ENCODE results near the gene SLC6A17.

SLC6A17 gene

GRCh38 chr1:110135666-110136065, 14.6 kb upstream of the SLC6A17 start:
- no peak for DNase-seq

- no peak for DNase-seq
These were observed 13.4 kb upstream of the SLC6A17 start for GRCh38 chr1:110136911-110137310.

GRCh38 chr1:110138956-110139355, 11.3 kb upstream of the SLC6A17 start:
- DNase-seq: no peak

- DNase-seq: no peak
These were observed 5.9 kb upstream of the SLC6A17 start for GRCh38 chr1:110144366-110144765.

- DNase-seq: peak; percentile 21
These were observed 1.3 kb upstream of the SLC6A17 start for GRCh38 chr1:110148961-110149360.

- DNase-seq: no peak
These were observed 928 bp downstream of the SLC6A17 start for GRCh38 chr1:110151175-110151669.

- DNase-seq: no peak
These were observed 2.0 kb downstream of the SLC6A17 start for GRCh38 chr1:110152133-110152785.

- DNase-seq: no peak
These were observed 3.2 kb downstream of the SLC6A17 start for GRCh38 chr1:110153407-110153950.

GRCh38 chr1:110155878-110156522, 5.7 kb downstream of the SLC6A17 start:
- DNase-seq: peak; percentile 40

GRCh38 chr1:110158261-110158660, 8.0 kb downstream of the SLC6A17 start:
- no peak for DNase-seq

GRCh38 chr1:110159168-110159567, 8.9 kb downstream of the SLC6A17 start:
- DNase-seq: no peak

GRCh38 chr1:110160538-110161100, 10.3 kb downstream of the SLC6A17 start:
- DNase-seq: no peak

- no peak for DNase-seq
These were observed 10.9 kb downstream of the SLC6A17 start for GRCh38 chr1:110161165-110161564.

- no peak for DNase-seq
These were observed 11.6 kb downstream of the SLC6A17 start for GRCh38 chr1:110161849-110162248.

- DNase-seq: no peak
These were observed 13.3 kb downstream of the SLC6A17 start for GRCh38 chr1:110163591-110163990.

- DNase-seq: no peak
These were observed 14.5 kb downstream of the SLC6A17 start for GRCh38 chr1:110164725-110165350.

GRCh38 chr1:110165761-110166231, 15.5 kb downstream of the SLC6A17 start:
- DNase-seq: no peak

GRCh38 chr1:110166861-110167260, 16.6 kb downstream of the SLC6A17 start:
- no peak for DNase-seq

- DNase-seq: no peak
These were observed 20.8 kb downstream of the SLC6A17 start for GRCh38 chr1:110170766-110171733.

- DNase-seq: no peak
These were observed 21.7 kb downstream of the SLC6A17 start for GRCh38 chr1:110172001-110172400.

- DNase-seq: no peak
These were observed 23.3 kb downstream of the SLC6A17 start for GRCh38 chr1:110173466-110174105.

- DNase-seq: no peak
These were observed 24.7 kb downstream of the SLC6A17 start for GRCh38 chr1:110174961-110175360.

Data from hematopoietic multipotent progenitor cell treated with erythropoietin and hydrocortisone succinate and interleukin-3 and kit ligand, for 8 days (in vitro differentiated cells).